CD4-positive, alpha-beta T cell (primary cell): ENCODE results near the gene P2RX5. TPM values are rescaled to one million over a fixed set of nuclear protein-coding genes. Genes with fewer than 3 reads are reported as not detected.

ENCODE experiments used
- ATAC-seq: fragments of 200-7000 bp; cut with Tn5 transposase; one replicate; pipeline ENCODE4 v1.10.0; 2022; ENCODE audit warnings: mild to moderate bottlenecking; ENCODE audit not compliant: poor library complexity
- CTCF ChIA-PET: fragments of 350-600 bp; sonication (Branson Sonifier 250); formaldehyde crosslinking; loops from one replicate; lab custom pipeline; 2021; ENCODE audit warnings: antibody characterized with exemption, inconsistent platforms; lab: Charles Lee
- POLR2A ChIA-PET: fragments of 350-600 bp; sonication (Branson Sonifier 250); formaldehyde crosslinking; loops from one replicate; lab custom pipeline; 2021; ENCODE audit warnings: antibody characterized with exemption, inconsistent platforms; lab: Charles Lee
- DNase-seq, 14 experiments: peaks; one replicate each; pipeline ENCODE4 v3.0.0-alpha.2; 2013 to 2020; ENCODE audit warnings: mixed read lengths in 2 of 14
- H3K27ac ChIP-seq, 2 donors: one replicate each; pipeline versions ENCODE4 v1.5.1 to v1.7.0; 2013; ENCODE audit warnings: low read length in 2 of 2, low read depth in 1 of 2, mild to moderate bottlenecking in 1 of 2
- H3K27me3 ChIP-seq, 2 experiments: 1 replicate in 1 of 2; 2 replicates in 1 of 2; pipeline versions ENCODE4 v1.6.1 to v1.7.0; 2013; ENCODE audit warnings: low read length in 2 of 2, control low read depth in 1 of 2, mild to moderate bottlenecking in 1 of 2, moderate library complexity in 1 of 2; ENCODE audit not compliant: insufficient read depth in 2 of 2, control insufficient read depth in 1 of 2
- H3K36me3 ChIP-seq: one replicate; pipeline ENCODE4 v1.6.1; 2013; ENCODE audit warnings: low read length, control low read depth; ENCODE audit not compliant: insufficient read depth
- H3K4me1 ChIP-seq: one replicate; pipeline ENCODE4 v1.6.1; 2013; ENCODE audit warnings: low read length, control low read depth; ENCODE audit not compliant: insufficient read depth
- H3K4me3 ChIP-seq: one replicate; pipeline ENCODE4 v1.5.1; 2013; ENCODE audit warnings: mild to moderate bottlenecking, low read length, moderate library complexity
- H3K9me3 ChIP-seq, 2 experiments: 1 replicate in 1 of 2; 2 replicates in 1 of 2; pipeline versions ENCODE4 v1.6.1 to v1.7.0; 2013; ENCODE audit warnings: low read length in 2 of 2, mild to moderate bottlenecking in 2 of 2, control low read depth in 1 of 2, moderate library complexity in 1 of 2; ENCODE audit not compliant: control insufficient read depth in 1 of 2, insufficient read depth in 1 of 2
- H3K27ac Mint-ChIP-seq: one replicate; pipeline ENCODE4 v1.8.0; 2020; ENCODE audit warnings: mixed read lengths
- H3K27me3 Mint-ChIP-seq: one replicate; pipeline ENCODE4 v1.8.0; 2021; ENCODE audit warnings: mixed read lengths
- H3K36me3 Mint-ChIP-seq: one replicate; pipeline ENCODE4 v1.8.0; 2021; ENCODE audit warnings: low read depth, mixed read lengths
- H3K4me1 Mint-ChIP-seq: one replicate; pipeline ENCODE4 v1.8.0; 2021; ENCODE audit warnings: low read depth, mixed read lengths
- H3K4me3 Mint-ChIP-seq: one replicate; pipeline ENCODE4 v1.8.0; 2020; ENCODE audit warnings: mild to moderate bottlenecking, mixed read lengths
- H3K9me3 Mint-ChIP-seq: one replicate; pipeline ENCODE4 v1.8.0; 2020; ENCODE audit warnings: mixed read lengths
- CTCF ChIP-seq: fragments of 200-600 bp; IDR thresholded peaks from one replicate; pipeline ENCODE4 v1.8.0; 2022; ENCODE audit warnings: antibody characterized with exemption, mild to moderate bottlenecking
- intact Hi-C, 2 experiments: fragments of 100-400 bp; cut with DNase I in 1 of 2; cut with micrococcal nuclease in 1 of 2; formaldehyde crosslinking; loops; one replicate each; pipeline versions ENCODE4 v1.15.1 to v1.9.0; 2023 to 2025; cut with DNase I, micrococcal nuclease
- total RNA-seq, 174 experiments: library from RNA in 2 of 174; stranded (reverse) in 2 of 174; gene quantifications; one replicate each; pipeline ENCODE4 v1.2.3 and lab custom pipeline; 2021 to 2026

Gene P2RX5
- total RNA-seq, 2 experiments from 2014 or later, result 14.3 to 16.0 TPM

- ChIA-PET CTCF (interaction anchor here (2.5 kb wide), 1 partner anchor 599 kb away, joined by 7 read pairs; no protein-coding TSS in a partner anchor), POLR2A (no interaction called here)
- Mint-ChIP-seq H3K36me3 (peaks cover 4% of the 10 kb centered on the region), H3K27me3 (no peaks in the 10 kb centered on the region), H3K27ac (no peak overlapping the region), H3K4me1 (no peaks in the 10 kb centered on the region), H3K9me3 (no peaks in the 10 kb centered on the region), H3K4me3 (no peak overlapping the region)
- Histone ChIP-seq H3K4me3 (no peak overlapping the region), H3K27ac (no peak overlapping the region), H3K36me3 (peaks cover 5% of the 10 kb centered on the region), H3K9me3 (no peaks in the 10 kb centered on the region), H3K4me1 (peaks cover 3% of the 10 kb centered on the region), H3K27me3 (no peaks in the 10 kb centered on the region)
- no peak for TF ChIP-seq CTCF
- ATAC-seq (no peak), DNase-seq (no peak)
- intact Hi-C loops, result loop anchor here in 1 of 2 experiments (10.0 kb wide), 1 partner anchor 822 kb away; no protein-coding TSS in a partner anchor
Measured at GRCh38 chr17:3647251-3647650, 48.7 kb downstream of the P2RX5 start.

- Mint-ChIP-seq H3K4me1 (no peaks in the 10 kb centered on the region), H3K4me3 (no peak overlapping the region), H3K27me3 (no peaks in the 10 kb centered on the region), H3K27ac (no peak overlapping the region), H3K36me3 (peaks cover 4% of the 10 kb centered on the region), H3K9me3 (no peaks in the 10 kb centered on the region)
- H3K4me1 ChIP-seq, result peaks cover 3% of the 10 kb centered on the region
- no peaks in the 10 kb centered on the region for H3K9me3 ChIP-seq
- CTCF ChIA-PET, result no interaction called here
- POLR2A ChIA-PET, result no interaction called here
- intact Hi-C loops, result loop anchor here in 1 of 2 experiments (2.0 to 10.0 kb wide), 2 partner anchors 597 to 821 kb away; no protein-coding TSS in a partner anchor
- H3K4me3 ChIP-seq, result no peak overlapping the region
- ATAC-seq (no peak), DNase-seq (no peak)
- no peak for TF ChIP-seq CTCF
- H3K27me3 ChIP-seq, result no peaks in the 10 kb centered on the region
- H3K36me3 ChIP-seq, result peaks cover 5% of the 10 kb centered on the region
- no peak overlapping the region for H3K27ac ChIP-seq
Measured at GRCh38 chr17:3645310-3645709, 50.6 kb downstream of the P2RX5 start.

DNA sequence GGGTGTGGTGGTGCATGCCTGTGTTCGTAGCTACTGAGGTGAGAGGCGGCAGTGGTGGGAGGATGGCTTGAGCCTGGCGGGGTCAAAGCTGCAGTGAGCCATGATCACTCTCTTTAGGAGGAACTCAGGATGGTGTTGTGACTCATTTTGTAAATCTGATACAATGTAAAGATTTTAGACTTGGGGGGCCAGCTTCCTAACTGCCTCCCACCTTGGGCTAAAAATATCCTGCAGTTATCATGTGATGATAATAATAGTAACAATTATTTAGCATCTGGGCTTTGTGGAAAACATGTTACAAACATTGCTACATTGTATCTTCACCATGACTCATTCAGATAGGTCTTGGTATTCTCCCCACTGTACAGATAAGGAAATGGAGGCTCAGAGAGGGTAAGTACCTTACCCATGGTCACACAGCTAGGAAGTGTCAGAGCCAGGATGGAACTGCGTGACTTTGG is 52.0 kb downstream of the P2RX5 start:
- Histone ChIP-seq H3K9me3 (no peaks in the 10 kb centered on the region), H3K4me3 (no peak overlapping the region), H3K36me3 (peaks cover 5% of the 10 kb centered on the region), H3K27me3 (no peaks in the 10 kb centered on the region), H3K4me1 (peaks cover 3% of the 10 kb centered on the region), H3K27ac (no peak overlapping the region)
- Mint-ChIP-seq H3K4me3 (no peak overlapping the region), H3K36me3 (peaks cover 4% of the 10 kb centered on the region), H3K9me3 (no peaks in the 10 kb centered on the region), H3K27me3 (no peaks in the 10 kb centered on the region), H3K27ac (no peak overlapping the region), H3K4me1 (no peaks in the 10 kb centered on the region)
- ATAC-seq, result no peak
- ChIA-PET CTCF (no interaction called here), POLR2A (no interaction called here)
- no peak for TF ChIP-seq CTCF
- intact Hi-C loops, result loop anchor here in 1 of 2 experiments (2.0 to 10.0 kb wide), 2 partner anchors 595 to 819 kb away; no protein-coding TSS in a partner anchor
- no peak for DNase-seq
